Stimulated activated naive CD4-positive, alpha-beta T cell treated with Interleukin-2 at 50 U/mL for 16 hours (primary cell): ENCODE data around the gene UBA3.
A peak's percentile ranks its signal among the peaks of the same experiment; 100 is the strongest.

Experiments used
- DNase-seq: peaks from one replicate; lab custom pipeline; 2025; lab: John Stamatoyannopoulos, UW

Gene UBA3

GRCh38 chr3:69097407-69098086, 17.4 kb upstream of the UBA3 start:
- DNase-seq: no peak

- DNase-seq: no peak
These were observed 16.1 kb upstream of the UBA3 start for GRCh38 chr3:69096299-69096698.

GRCh38 chr3:69095636-69096035, 15.5 kb upstream of the UBA3 start:
- peak; percentile 21 for DNase-seq

GRCh38 chr3:69094467-69095205, 14.5 kb upstream of the UBA3 start:
- DNase-seq: no peak

GRCh38 chr3:69092030-69092516, 11.9 kb upstream of the UBA3 start:
- DNase-seq: no peak

- DNase-seq: no peak
These were observed 11.3 kb upstream of the UBA3 start for GRCh38 chr3:69091389-69092029.

- no peak for DNase-seq
These were observed 9.9 kb upstream of the UBA3 start for GRCh38 chr3:69090021-69090420.

- DNase-seq: no peak
These were observed 7.9 kb upstream of the UBA3 start for GRCh38 chr3:69088063-69088462.

GRCh38 chr3:69087030-69087791, 7.0 kb upstream of the UBA3 start:
- no peak for DNase-seq

- DNase-seq: peak; percentile 66
These were observed 5.9 kb upstream of the UBA3 start for GRCh38 chr3:69085833-69086722.

- DNase-seq: no peak
These were observed 5.1 kb upstream of the UBA3 start for GRCh38 chr3:69085168-69085832.

GRCh38 chr3:69084326-69085167, 4.4 kb upstream of the UBA3 start, which contains the start of gene ARL6IP5:
ARL6IP5 (plus strand) TSS chr3:69084937; CDS start chr3:69085048, 111 bp downstream.
- DNase-seq: peak; percentile 91

GRCh38 chr3:69082805-69083204, 2.6 kb upstream of the UBA3 start:
- DNase-seq: peak; percentile 80

GRCh38 chr3:69082361-69082760, 2.2 kb upstream of the UBA3 start:
- DNase-seq: no peak

- no peak for DNase-seq
These were observed 1.6 kb upstream of the UBA3 start for GRCh38 chr3:69081583-69082262.

- DNase-seq: no peak
These were observed 651 bp downstream of the UBA3 start for GRCh38 chr3:69079269-69080159.

- DNase-seq: no peak
These were observed 7.2 kb downstream of the UBA3 start for GRCh38 chr3:69072928-69073327.

GRCh38 chr3:69066121-69066520, 14.0 kb downstream of the UBA3 start:
- no peak for DNase-seq
